Calu3 (cell line): ENCODE data around the gene FNDC3B. TPM values are rescaled to one million over a fixed set of nuclear protein-coding genes. Genes with fewer than 3 reads are reported as not detected.
"Not testable (repeated sequence)": the region's sequence is repeated elsewhere in the genome, so short reads cannot be mapped to it uniquely, and the experiment has no call there.

ENCODE experiments used
- BruUV-seq: library from RNA; stranded (reverse); fragments of 400-500 nt; replicated peaks from 2 replicates; lab custom pipeline; 2021; lab: Mats Ljungman, UMichigan
- CTCF ChIA-PET: fragments of 300-600 bp; sonication (Branson Sonifier 250); formaldehyde crosslinking; loops from one replicate; lab custom pipeline; 2022; ENCODE audit warnings: antibody characterized with exemption; lab: Charles Lee
- DNase-seq: peaks from one replicate; pipeline ENCODE4 v3.0.0; 2022
- H3K27ac Mint-ChIP-seq: one replicate; pipeline ENCODE4 v1.8.0; 2022; ENCODE audit warnings: mixed read lengths; ENCODE audit not compliant: unreplicated experiment
- H3K27me3 Mint-ChIP-seq: one replicate; pipeline ENCODE4 v1.8.0; 2022; ENCODE audit warnings: mixed read lengths; ENCODE audit not compliant: unreplicated experiment
- H3K36me3 Mint-ChIP-seq: one replicate; pipeline ENCODE4 v1.8.0; 2022; ENCODE audit warnings: mild to moderate bottlenecking, moderate library complexity, mixed read lengths; ENCODE audit not compliant: insufficient read depth, unreplicated experiment
- H3K4me1 Mint-ChIP-seq: one replicate; pipeline ENCODE4 v1.8.0; 2022; ENCODE audit warnings: mild to moderate bottlenecking, low read depth, mixed read lengths; ENCODE audit not compliant: unreplicated experiment
- H3K4me3 Mint-ChIP-seq: one replicate; pipeline ENCODE4 v1.8.0; 2022; ENCODE audit warnings: mild to moderate bottlenecking, low read depth, moderate library complexity, mixed read lengths; ENCODE audit not compliant: unreplicated experiment
- H3K9me3 Mint-ChIP-seq: one replicate; pipeline ENCODE4 v1.8.0; 2022; ENCODE audit warnings: low read depth, mixed read lengths; ENCODE audit not compliant: unreplicated experiment
- intact Hi-C: fragments of 100-400 bp; cut with micrococcal nuclease; formaldehyde crosslinking; loops from one replicate; pipeline ENCODE4 v1.10.0; 2022; ENCODE audit not compliant: unreplicated experiment
- total RNA-seq: library from RNA; stranded (reverse); gene quantifications from 2 replicates; pipeline ENCODE4 v1.2.3, GENCODE V29; 2022
- TF ChIP-seq, protein P1 (sequence below): fragments of 200-600 bp; IDR thresholded peaks from one replicate; pipeline ENCODE4 v1.8.0; 2022; ENCODE audit warnings: antibody characterized with exemption; ENCODE audit not compliant: unreplicated experiment

Gene FNDC3B
- total RNA-seq, 1 experiment from 2014 or later, result 453 TPM

DNA sequence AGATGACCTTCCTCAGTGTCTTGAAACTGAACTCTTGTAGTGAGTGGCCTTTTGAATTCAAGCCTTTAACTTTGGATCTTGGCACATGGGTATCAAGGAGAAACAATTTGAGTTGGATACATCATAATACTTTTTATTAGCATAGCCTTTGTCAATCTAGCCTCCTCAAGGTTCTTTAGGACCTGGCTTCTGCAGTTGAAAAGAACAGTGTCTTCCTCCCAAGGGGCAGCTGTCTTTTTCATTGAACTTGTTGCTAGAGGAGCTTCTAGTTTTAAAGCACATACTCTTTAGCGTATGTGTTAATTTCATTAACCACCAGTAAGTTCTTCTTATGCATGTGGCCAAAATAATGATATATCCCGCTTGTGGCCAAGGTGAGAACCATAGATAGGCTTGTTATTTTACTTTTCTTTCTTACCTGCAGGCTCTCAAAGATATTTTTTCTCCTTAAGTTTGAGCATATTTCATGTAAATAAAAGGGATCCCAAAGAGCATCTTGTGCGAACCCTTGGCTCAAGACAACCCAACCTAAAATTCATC is 325.7 kb downstream of the FNDC3B start:
- DNase-seq, result no peak
- TF ChIP-seq, protein P1, sequence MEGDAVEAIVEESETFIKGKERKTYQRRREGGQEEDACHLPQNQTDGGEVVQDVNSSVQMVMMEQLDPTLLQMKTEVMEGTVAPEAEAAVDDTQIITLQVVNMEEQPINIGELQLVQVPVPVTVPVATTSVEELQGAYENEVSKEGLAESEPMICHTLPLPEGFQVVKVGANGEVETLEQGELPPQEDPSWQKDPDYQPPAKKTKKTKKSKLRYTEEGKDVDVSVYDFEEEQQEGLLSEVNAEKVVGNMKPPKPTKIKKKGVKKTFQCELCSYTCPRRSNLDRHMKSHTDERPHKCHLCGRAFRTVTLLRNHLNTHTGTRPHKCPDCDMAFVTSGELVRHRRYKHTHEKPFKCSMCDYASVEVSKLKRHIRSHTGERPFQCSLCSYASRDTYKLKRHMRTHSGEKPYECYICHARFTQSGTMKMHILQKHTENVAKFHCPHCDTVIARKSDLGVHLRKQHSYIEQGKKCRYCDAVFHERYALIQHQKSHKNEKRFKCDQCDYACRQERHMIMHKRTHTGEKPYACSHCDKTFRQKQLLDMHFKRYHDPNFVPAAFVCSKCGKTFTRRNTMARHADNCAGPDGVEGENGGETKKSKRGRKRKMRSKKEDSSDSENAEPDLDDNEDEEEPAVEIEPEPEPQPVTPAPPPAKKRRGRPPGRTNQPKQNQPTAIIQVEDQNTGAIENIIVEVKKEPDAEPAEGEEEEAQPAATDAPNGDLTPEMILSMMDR, result no peak
- no peaks in the 10 kb centered on the region for H3K9me3 Mint-ChIP-seq
- H3K36me3 Mint-ChIP-seq, result peaks cover 96% of the 10 kb centered on the region
- H3K4me1 Mint-ChIP-seq, result no peaks in the 10 kb centered on the region
- no peak overlapping the region for H3K27ac Mint-ChIP-seq
- BruUV-seq, result no TSS peak
- no peak overlapping the region for H3K4me3 Mint-ChIP-seq
- H3K27me3 Mint-ChIP-seq, result no peaks in the 10 kb centered on the region
- CTCF ChIA-PET, result no interaction called here
- intact Hi-C loops, result no loop called here

- H3K27ac Mint-ChIP-seq, result peak overlapping the region; percentile 15
Observed at GRCh38 chr3:172367205-172368105, 328.1 kb downstream of the FNDC3B start.

GRCh38 chr3:172368556-172368955 is 329.2 kb downstream of the FNDC3B start:
- H3K4me1 Mint-ChIP-seq, DNase-seq, BruUV-seq, intact Hi-C loops, H3K4me3 Mint-ChIP-seq, H3K27me3 Mint-ChIP-seq, H3K9me3 Mint-ChIP-seq: not testable (repeated sequence)
- H3K36me3 Mint-ChIP-seq, result peaks cover 100% of the 10 kb centered on the region
- CTCF ChIA-PET, result interaction anchor here (0.6 to 0.7 kb wide), 2 partner anchors 29 to 767 kb away, joined by 3 read pairs; no protein-coding TSS in a partner anchor
- peak overlapping the region; percentile 17 for H3K27ac Mint-ChIP-seq

More at GRCh38 chr3:172367205-172368105, 328.1 kb downstream of the FNDC3B start:
- H3K4me1 Mint-ChIP-seq, result no peaks in the 10 kb centered on the region
- intact Hi-C loops, result no loop called here
- BruUV-seq, result no TSS peak
- H3K9me3 Mint-ChIP-seq, result no peaks in the 10 kb centered on the region
- no peak for DNase-seq
- no peaks in the 10 kb centered on the region for H3K27me3 Mint-ChIP-seq
- H3K4me3 Mint-ChIP-seq, result no peak overlapping the region
- H3K36me3 Mint-ChIP-seq, result peaks cover 100% of the 10 kb centered on the region
- TF ChIP-seq, protein P1, result no peak
- CTCF ChIA-PET, result interaction anchor here (0.5 to 0.7 kb wide), 3 partner anchors 142 to 483 kb away, joined by 3 to 4 read pairs (median 3); no protein-coding TSS in a partner anchor

GRCh38 chr3:172369590-172370259 is 330.3 kb downstream of the FNDC3B start:
- Mint-ChIP-seq H3K4me3 (no peak overlapping the region), H3K9me3 (no peaks in the 10 kb centered on the region), H3K27me3 (no peaks in the 10 kb centered on the region), H3K4me1 (no peaks in the 10 kb centered on the region), H3K36me3 (peaks cover 99% of the 10 kb centered on the region), H3K27ac (peak overlapping the region; percentile 33)
- DNase-seq, result no peak
- intact Hi-C loops, result no loop called here
- CTCF ChIA-PET, result no interaction called here
- BruUV-seq, result no TSS peak
- TF ChIP-seq, protein P1, result no peak
